B cell (primary cell): Measurements from ENCODE around the gene PARD3. TPM values are rescaled to one million over a fixed set of nuclear protein-coding genes. Genes with fewer than 3 reads are reported as not detected.

Experiments
- ATAC-seq: fragments of 200-7000 bp; cut with Tn5 transposase; one replicate; pipeline ENCODE4 v1.10.0; 2021; ENCODE audit warnings: low read depth, mild to moderate bottlenecking, moderate number of reproducible peaks, moderate library complexity
- CTCF ChIA-PET: fragments of 350-600 bp; sonication (Branson Sonifier 250); formaldehyde crosslinking; loops from one replicate; lab custom pipeline; 2021; ENCODE audit warnings: antibody characterized with exemption, inconsistent platforms; lab: Charles Lee
- POLR2A ChIA-PET: fragments of 350-600 bp; sonication (Branson Sonifier 250); formaldehyde crosslinking; loops from one replicate; lab custom pipeline; 2021; ENCODE audit warnings: antibody characterized with exemption; lab: Charles Lee
- DNase-seq: peaks from one replicate; pipeline ENCODE4 v3.0.0; 2013
- H2AFZ ChIP-seq: 2 replicates; pipeline ENCODE4 v1.6.1; 2012; ENCODE audit warnings: mild to moderate bottlenecking, low read depth, low read length; ENCODE audit not compliant: insufficient read depth, poor library complexity, severe bottlenecking
- H3K27ac ChIP-seq, 2 donors: 1 replicate in 1 of 2; 2 replicates in 1 of 2; pipeline ENCODE4 v1.5.1; 2012 to 2013; ENCODE audit warnings: low read length in 2 of 2, mild to moderate bottlenecking in 2 of 2, moderate library complexity in 1 of 2
- H3K27me3 ChIP-seq, 4 experiments: fragments of 200-600 bp in 1 of 4; sonication (generic) in 1 of 4; replicated peaks in 1 of 4; 1 replicate in 2 of 4; 2 replicates in 2 of 4; pipeline versions ENCODE4 v1.6.1 to v1.7.0; 2013 to 2016; ENCODE audit warnings: low read length in 3 of 4, mild to moderate bottlenecking in 2 of 4, mixed read lengths in 1 of 4, moderate library complexity in 1 of 4; ENCODE audit not compliant: insufficient read depth in 4 of 4, control insufficient read depth in 3 of 4; ENCODE audit errors: control extremely low read depth in 1 of 4
- H3K36me3 ChIP-seq, 2 experiments: replicated peaks in 1 of 2; 1 replicate in 1 of 2; 2 replicates in 1 of 2; pipeline versions ENCODE4 v1.6.1 to v1.7.1; 2013; ENCODE audit warnings: low read length in 1 of 2; ENCODE audit not compliant: insufficient read depth in 2 of 2, control insufficient read depth in 1 of 2; ENCODE audit errors: control extremely low read depth in 1 of 2, extremely low read depth in 1 of 2
- H3K4me1 ChIP-seq, 2 donors: fragments of 200-600 bp in 1 of 2; sonication (generic) in 1 of 2; 1 replicate in 1 of 2; 2 replicates in 1 of 2; pipeline versions ENCODE4 v1.5.1 to v1.6.1; 2013 to 2017; ENCODE audit warnings: low read length in 2 of 2; ENCODE audit not compliant: control insufficient read depth in 2 of 2, insufficient read depth in 2 of 2
- H3K4me2 ChIP-seq: replicated peaks from 2 replicates; pipeline ENCODE3; 2012; ENCODE audit warnings: mild to moderate bottlenecking, low read depth, low read length; ENCODE audit not compliant: poor library complexity, severe bottlenecking
- H3K4me3 ChIP-seq, 5 experiments: fragments of 200-600 bp in 1 of 5; sonication (generic) in 1 of 5; 1 replicate in 3 of 5; 2 replicates in 2 of 5; pipeline versions ENCODE4 v1.5.1 to v1.7.0; 2011 to 2016; ENCODE audit warnings: low read length in 4 of 5, mild to moderate bottlenecking in 4 of 5, low read depth in 2 of 5, control low read depth in 1 of 5, moderate library complexity in 1 of 5; ENCODE audit not compliant: insufficient read depth in 1 of 5; ENCODE audit errors: control extremely low read depth in 1 of 5, extremely low read depth in 1 of 5
- H3K79me2 ChIP-seq: fragments of 200-600 bp; sonication (generic); one replicate; pipeline ENCODE4 v1.6.0; 2016; ENCODE audit warnings: low read length; ENCODE audit not compliant: control insufficient read depth, insufficient read depth
- H3K9ac ChIP-seq: fragments of 200-600 bp; sonication (generic); 2 replicates; pipeline ENCODE4 v1.6.1; 2017; ENCODE audit warnings: mild to moderate bottlenecking, low read length, moderate library complexity
- H3K9me3 ChIP-seq, 3 donors: one replicate each; pipeline versions ENCODE4 v1.6.1 to v1.7.1; 2013; ENCODE audit warnings: low read length in 2 of 3; ENCODE audit not compliant: control insufficient read depth in 2 of 3, insufficient read depth in 1 of 3; ENCODE audit errors: control extremely low read depth in 1 of 3
- H4K20me1 ChIP-seq: 2 replicates; pipeline ENCODE4 v1.6.0; 2012; ENCODE audit warnings: mild to moderate bottlenecking, low read length; ENCODE audit not compliant: insufficient read depth, control insufficient read depth, poor library complexity, severe bottlenecking
- H3K27ac Mint-ChIP-seq: one replicate; pipeline ENCODE4 v1.8.0; 2021; ENCODE audit warnings: mixed read lengths
- H3K27me3 Mint-ChIP-seq: one replicate; pipeline ENCODE4 v1.8.0; 2021; ENCODE audit warnings: mixed read lengths
- H3K4me1 Mint-ChIP-seq: one replicate; pipeline ENCODE4 v1.8.0; 2021; ENCODE audit warnings: mixed read lengths
- H3K4me3 Mint-ChIP-seq: one replicate; pipeline ENCODE4 v1.8.0; 2021; ENCODE audit warnings: mixed read lengths
- H3K9me3 Mint-ChIP-seq: one replicate; pipeline ENCODE4 v1.8.0; 2022; ENCODE audit warnings: mixed read lengths; ENCODE audit not compliant: insufficient read depth
- CTCF ChIP-seq: fragments of 200-600 bp; IDR thresholded peaks from one replicate; pipeline ENCODE4 v1.8.0; 2022; ENCODE audit warnings: antibody characterized with exemption, mild to moderate bottlenecking
- EZH2 ChIP-seq: IDR thresholded peaks from 2 replicates; pipeline ENCODE4 v1.6.1; 2012; ENCODE audit warnings: borderline replicate concordance, low read depth, mild to moderate bottlenecking, moderate library complexity, low read length; ENCODE audit not compliant: insufficient read depth, poor library complexity, severe bottlenecking
- WGBS: methylation state at CpG from one replicate; pipeline ENCODE4 v1.1.5; 2013; ENCODE audit warnings: missing lambda C conversion rate; ENCODE audit not compliant: insufficient coverage; 5-methylcytosine and 5-hydroxymethylcytosine counted together
- intact Hi-C: fragments of 100-400 bp; cut with micrococcal nuclease; formaldehyde crosslinking; loops from one replicate; pipeline ENCODE4 v1.10.0; 2022
- polyA plus RNA-seq: library from polyadenylated mRNA; depleted of rRNA; stranded (reverse); fragments of >200 nt; gene quantifications from 2 replicates; pipeline ENCODE4 v1.2.3, GENCODE V29; 2012
- total RNA-seq, 2 donors: library from RNA; stranded (reverse); fragments of 120-200 nt in 1 of 2; gene quantifications; 1 replicate in 1 of 2; 2 replicates in 1 of 2; pipeline versions ENCODE4 v1.2.3 to v1.2.4, GENCODE V29; 2013 to 2022

The PARD3 gene
- total and polyA plus RNA-seq, 2 donors (not counting 1 experiment from before 2014, with no cell fraction given): not detected

- Mint-ChIP-seq H3K4me1 (no peaks in the 10 kb centered on the region), H3K9me3 (no peaks in the 10 kb centered on the region), H3K27ac (no peak overlapping the region), H3K4me3 (no peak overlapping the region), H3K27me3 (no peaks in the 10 kb centered on the region)
- H3K27ac ChIP-seq: no peak overlapping the region
- CTCF ChIA-PET: no interaction called here
- TF ChIP-seq EZH2 (no peak), CTCF (no peak)
- no peaks in the 10 kb centered on the region for H3K27me3 ChIP-seq
- no peaks in the 10 kb centered on the region for H3K4me1 ChIP-seq
- DNase-seq (no peak), ATAC-seq (no peak)
- H4K20me1 ChIP-seq: no peaks in the 10 kb centered on the region
- no CpG with 5 or more reads among the region's 3 CpGs for whole genome bisulfite sequencing
- no peaks in the 10 kb centered on the region for H3K36me3 ChIP-seq
- H3K9ac ChIP-seq: no peak overlapping the region
- no peaks in the 10 kb centered on the region for H3K79me2 ChIP-seq
- POLR2A ChIA-PET: no interaction called here
- H2AFZ ChIP-seq: no peak overlapping the region
- no peak overlapping the region for H3K4me2 ChIP-seq
- no peak overlapping the region for H3K4me3 ChIP-seq
- H3K9me3 ChIP-seq: no peaks in the 10 kb centered on the region
- intact Hi-C loops: no loop called here
Observed at GRCh38 chr10:34178756-34179155, 636.3 kb downstream of the PARD3 start.

GRCh38 chr10:34178196-34178595 is 636.9 kb downstream of the PARD3 start:
- Histone ChIP-seq H3K9me3 (no peaks in the 10 kb centered on the region), H3K36me3 (no peaks in the 10 kb centered on the region), H3K4me1 (no peaks in the 10 kb centered on the region), H3K79me2 (no peaks in the 10 kb centered on the region), H3K9ac (no peak overlapping the region), H3K4me2 (no peak overlapping the region), H2AFZ (no peak overlapping the region), H4K20me1 (no peaks in the 10 kb centered on the region), H3K27ac (no peak overlapping the region), H3K27me3 (no peaks in the 10 kb centered on the region), H3K4me3 (no peak overlapping the region)
- Mint-ChIP-seq H3K9me3 (no peaks in the 10 kb centered on the region), H3K4me3 (no peak overlapping the region), H3K4me1 (no peaks in the 10 kb centered on the region), H3K27ac (no peak overlapping the region), H3K27me3 (no peaks in the 10 kb centered on the region)
- ATAC-seq: no peak
- WGBS: 100% methylated on average over 2 of the region's 4 CpGs
- ChIA-PET POLR2A (no interaction called here), CTCF (no interaction called here)
- TF ChIP-seq EZH2 (no peak), CTCF (no peak)
- intact Hi-C loops: no loop called here
- no peak for DNase-seq
